K562 (cell line): Measurements from ENCODE around the gene GPR176.

ENCODE experiments used
- EZH2 ChIP-seq: IDR thresholded peaks from 2 replicates; pipeline ENCODE4 v1.6.1; 2012; ENCODE audit warnings: low read depth, mild to moderate bottlenecking, inconsistent platforms, low read length, borderline replicate concordance
- MYBL2 ChIP-seq, 2 experiments: fragments of 450-650 bp in 1 of 2; sonication (generic) in 1 of 2; formaldehyde crosslinking in 1 of 2; IDR thresholded peaks; 2 replicates each; pipeline versions ENCODE4 v1.6.1 to v1.8.1; 2017 to 2022; ENCODE audit warnings: borderline replicate concordance in 1 of 2, inconsistent platforms in 1 of 2, low read depth in 1 of 2, mild to moderate bottlenecking in 1 of 2, missing genetic modification reagents in 1 of 2, moderate library complexity in 1 of 2
- RAD21 ChIP-seq, 2 experiments: fragments of 250-450 bp in 1 of 2; fragments of 450-650 bp in 1 of 2; sonication (Bioruptor Pico) in 1 of 2; formaldehyde crosslinking in 1 of 2; IDR thresholded peaks in 1 of 2; conservative IDR thresholded peaks in 1 of 2; 2 replicates each; pipeline versions ENCODE4 v1.4.0 to v1.8.0; 2020 to 2022; ENCODE audit warnings: mild to moderate bottlenecking in 2 of 2, moderate library complexity in 1 of 2
- TEAD4 ChIP-seq, 2 experiments: sonication (generic) in 1 of 2; formaldehyde crosslinking in 1 of 2; IDR thresholded peaks; 2 replicates each; pipeline versions ENCODE4 v1.6.1 to v1.8.0; 2012 to 2022; ENCODE audit warnings: borderline replicate concordance in 1 of 2, inconsistent platforms in 1 of 2, low read length in 1 of 2, mild to moderate bottlenecking in 1 of 2, missing genetic modification reagents in 1 of 2
- TF ChIP-seq, protein P1 (sequence below), 3 experiments: IDR thresholded peaks in 2 of 3; conservative IDR thresholded peaks in 1 of 3; 2 replicates each; pipeline ENCODE4 v1.5.1; 2011 to 2012; ENCODE audit warnings: low read length in 3 of 3, mild to moderate bottlenecking in 3 of 3, control low read depth in 2 of 3, improper control_type of control experiment in 1 of 3, inconsistent platforms in 1 of 3, low read depth in 1 of 3, mixed read lengths in 1 of 3, moderate library complexity in 1 of 3; ENCODE audit not compliant: insufficient read depth in 2 of 3
- TF ChIP-seq, protein P2 (sequence below): sonication (generic); formaldehyde crosslinking; IDR thresholded peaks from 2 replicates; pipeline ENCODE4 v1.8.1; 2023; ENCODE audit warnings: mild to moderate bottlenecking, missing genetic modification reagents, moderate library complexity
- TF ChIP-seq, protein P3 (sequence below), 2 experiments: IDR thresholded peaks; 2 replicates each; pipeline ENCODE4 v1.6.1; 2012; ENCODE audit warnings: improper control_type of control experiment in 2 of 2, low read depth in 2 of 2, low read length in 2 of 2, borderline replicate concordance in 1 of 2

DNA sequence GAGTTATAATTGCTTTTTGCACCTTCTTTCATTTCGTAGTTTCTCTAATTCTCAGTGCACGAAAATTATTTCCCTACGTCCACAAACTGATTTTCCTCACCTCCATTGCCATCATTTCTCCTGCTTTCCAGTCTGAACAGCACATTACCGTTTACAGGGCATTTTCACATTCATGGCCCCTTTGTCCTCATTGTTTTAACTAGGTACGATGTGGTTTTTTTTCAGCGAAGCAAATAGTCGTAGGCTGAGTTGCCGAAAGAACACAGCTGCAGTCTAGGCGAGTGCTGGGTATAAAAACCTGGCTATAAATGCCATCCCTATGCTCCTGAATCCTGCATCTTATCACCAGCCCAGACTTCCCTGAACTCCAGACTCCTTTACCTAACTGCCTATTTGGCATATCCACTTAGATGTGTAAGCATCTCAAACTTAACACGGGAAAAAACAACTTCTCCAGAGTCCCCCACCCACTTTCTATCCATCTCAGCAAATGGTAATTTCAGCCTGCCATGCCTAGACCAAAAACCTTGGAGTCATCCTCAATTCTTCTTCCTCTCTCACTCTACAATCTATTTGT, 136.7 kb downstream of the GPR176 start:
- TF ChIP-seq TEAD4 (IDR thresholded peaks at IDR 0.05; ENCODE audit: low read length) (no peak), TEAD4 (CRISPR knock-in tag; IDR thresholded peaks at IDR 0.05; ENCODE audit: borderline replicate concordance) (no peak), RAD21 (CRISPR knock-in tag; conservative IDR thresholded peaks at IDR 0.05 in 1 of 2, IDR thresholded peaks at IDR 0.05 in 1 of 2) (no peak), EZH2 (no peak), MYBL2 (IDR thresholded peaks at IDR 0.05; ENCODE audit: low read depth) (no peak), MYBL2 (CRISPR knock-in tag; IDR thresholded peaks at IDR 0.05; ENCODE audit: borderline replicate concordance) (no peak)
- TF ChIP-seq, protein P1, sequence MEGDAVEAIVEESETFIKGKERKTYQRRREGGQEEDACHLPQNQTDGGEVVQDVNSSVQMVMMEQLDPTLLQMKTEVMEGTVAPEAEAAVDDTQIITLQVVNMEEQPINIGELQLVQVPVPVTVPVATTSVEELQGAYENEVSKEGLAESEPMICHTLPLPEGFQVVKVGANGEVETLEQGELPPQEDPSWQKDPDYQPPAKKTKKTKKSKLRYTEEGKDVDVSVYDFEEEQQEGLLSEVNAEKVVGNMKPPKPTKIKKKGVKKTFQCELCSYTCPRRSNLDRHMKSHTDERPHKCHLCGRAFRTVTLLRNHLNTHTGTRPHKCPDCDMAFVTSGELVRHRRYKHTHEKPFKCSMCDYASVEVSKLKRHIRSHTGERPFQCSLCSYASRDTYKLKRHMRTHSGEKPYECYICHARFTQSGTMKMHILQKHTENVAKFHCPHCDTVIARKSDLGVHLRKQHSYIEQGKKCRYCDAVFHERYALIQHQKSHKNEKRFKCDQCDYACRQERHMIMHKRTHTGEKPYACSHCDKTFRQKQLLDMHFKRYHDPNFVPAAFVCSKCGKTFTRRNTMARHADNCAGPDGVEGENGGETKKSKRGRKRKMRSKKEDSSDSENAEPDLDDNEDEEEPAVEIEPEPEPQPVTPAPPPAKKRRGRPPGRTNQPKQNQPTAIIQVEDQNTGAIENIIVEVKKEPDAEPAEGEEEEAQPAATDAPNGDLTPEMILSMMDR (IDR thresholded peaks at IDR 0.05 in 2 of 3, conservative IDR thresholded peaks at IDR 0.05 in 1 of 3; ENCODE audit: insufficient read depth in 2 of 3, low read depth in 1 of 3, low read length in 3 of 3) = no peak
- TF ChIP-seq, protein P2, sequence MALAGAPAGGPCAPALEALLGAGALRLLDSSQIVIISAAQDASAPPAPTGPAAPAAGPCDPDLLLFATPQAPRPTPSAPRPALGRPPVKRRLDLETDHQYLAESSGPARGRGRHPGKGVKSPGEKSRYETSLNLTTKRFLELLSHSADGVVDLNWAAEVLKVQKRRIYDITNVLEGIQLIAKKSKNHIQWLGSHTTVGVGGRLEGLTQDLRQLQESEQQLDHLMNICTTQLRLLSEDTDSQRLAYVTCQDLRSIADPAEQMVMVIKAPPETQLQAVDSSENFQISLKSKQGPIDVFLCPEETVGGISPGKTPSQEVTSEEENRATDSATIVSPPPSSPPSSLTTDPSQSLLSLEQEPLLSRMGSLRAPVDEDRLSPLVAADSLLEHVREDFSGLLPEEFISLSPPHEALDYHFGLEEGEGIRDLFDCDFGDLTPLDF (CRISPR knock-in tag) = no peak
- TF ChIP-seq, protein P3, sequence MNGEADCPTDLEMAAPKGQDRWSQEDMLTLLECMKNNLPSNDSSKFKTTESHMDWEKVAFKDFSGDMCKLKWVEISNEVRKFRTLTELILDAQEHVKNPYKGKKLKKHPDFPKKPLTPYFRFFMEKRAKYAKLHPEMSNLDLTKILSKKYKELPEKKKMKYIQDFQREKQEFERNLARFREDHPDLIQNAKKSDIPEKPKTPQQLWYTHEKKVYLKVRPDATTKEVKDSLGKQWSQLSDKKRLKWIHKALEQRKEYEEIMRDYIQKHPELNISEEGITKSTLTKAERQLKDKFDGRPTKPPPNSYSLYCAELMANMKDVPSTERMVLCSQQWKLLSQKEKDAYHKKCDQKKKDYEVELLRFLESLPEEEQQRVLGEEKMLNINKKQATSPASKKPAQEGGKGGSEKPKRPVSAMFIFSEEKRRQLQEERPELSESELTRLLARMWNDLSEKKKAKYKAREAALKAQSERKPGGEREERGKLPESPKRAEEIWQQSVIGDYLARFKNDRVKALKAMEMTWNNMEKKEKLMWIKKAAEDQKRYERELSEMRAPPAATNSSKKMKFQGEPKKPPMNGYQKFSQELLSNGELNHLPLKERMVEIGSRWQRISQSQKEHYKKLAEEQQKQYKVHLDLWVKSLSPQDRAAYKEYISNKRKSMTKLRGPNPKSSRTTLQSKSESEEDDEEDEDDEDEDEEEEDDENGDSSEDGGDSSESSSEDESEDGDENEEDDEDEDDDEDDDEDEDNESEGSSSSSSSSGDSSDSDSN (IDR thresholded peaks at IDR 0.05; ENCODE audit: borderline replicate concordance in 1 of 2, low read depth in 2 of 2, low read length in 2 of 2) = no peak
